A549 (cell line): ENCODE data around the gene MBL2. TPM values are rescaled to one million over a fixed set of nuclear protein-coding genes. Genes with fewer than 3 reads are reported as not detected.

Source experiments
- ATAC-seq, 2 experiments: fragments of 200-7000 bp in 1 of 2; fragments of >200 bp in 1 of 2; cut with Nextera tagmentation in 1 of 2; cut with Tn5 transposase in 1 of 2; 3 replicates each; pipeline versions ENCODE4 v1.8.0 to v1.9.1; 2018 to 2020; ENCODE audit warnings: mild to moderate bottlenecking in 1 of 2, moderate library complexity in 1 of 2
- CTCF ChIA-PET: fragments of 300-600 bp; sonication (Branson Sonifier 250); formaldehyde crosslinking; extraction: SDS; loops from one replicate; lab custom pipeline; 2021; ENCODE audit warnings: antibody characterized with exemption, inconsistent platforms; lab: Yijun Ruan, JAX
- POLR2A ChIA-PET: fragments of 350-600 bp; formaldehyde crosslinking; extraction: SDS; loops from one replicate; lab custom pipeline; 2021; ENCODE audit warnings: antibody characterized with exemption, inconsistent platforms; lab: Yijun Ruan, JAX
- DNase-seq, 2 experiments: peaks; one replicate each; pipeline versions ENCODE4 v3.0.0 to v3.0.0-alpha.2; 2011 to 2016; ENCODE audit warnings: low read depth in 1 of 2, low spot score in 1 of 2
- FAIRE-seq: peaks from 2 replicates; lab custom pipeline; 2011; peaks lifted over from hg19 to GRCh38; lab: Jason Lieb, UNC
- H3K27ac ChIP-seq, 2 experiments: fragments of >200 bp; sonication (Bioruptor Twin); formaldehyde crosslinking; 3 replicates each; pipeline ENCODE4 v1.5.1; 2016 to 2017
- H3K4me1 ChIP-seq: fragments of >200 bp; sonication (Bioruptor Twin); formaldehyde crosslinking; 3 replicates; pipeline ENCODE4 v1.6.1; 2016
- H3K4me2 ChIP-seq: fragments of >200 bp; sonication (Bioruptor Twin); formaldehyde crosslinking; 3 replicates; pipeline ENCODE4 v1.6.1; 2016
- H3K4me3 ChIP-seq: fragments of >200 bp; sonication (Bioruptor Twin); formaldehyde crosslinking; 3 replicates; pipeline ENCODE4 v1.5.1; 2016
- H3K9me3 ChIP-seq: fragments of >200 bp; sonication (Bioruptor Twin); formaldehyde crosslinking; 3 replicates; pipeline ENCODE4 v1.6.1; 2016
- BHLHE40 ChIP-seq: IDR thresholded peaks from 2 replicates; pipeline ENCODE4 v1.6.1; 2012; ENCODE audit warnings: low read depth, low read length, inconsistent platforms
- CHD2 ChIP-seq: fragments of 150-350 bp; IDR thresholded peaks from 2 replicates; pipeline ENCODE4 v1.6.1; 2014; ENCODE audit warnings: low read length; ENCODE audit not compliant: partially characterized antibody
- CHD4 ChIP-seq: fragments of 200-600 bp; sonication (generic); IDR thresholded peaks from 2 replicates; pipeline ENCODE4 v1.6.1; 2016; ENCODE audit warnings: antibody characterized with exemption, mild to moderate bottlenecking, borderline replicate concordance
- CTCF ChIP-seq: fragments of >200 bp; sonication (Bioruptor Twin); formaldehyde crosslinking; IDR thresholded peaks from 3 replicates; pipeline ENCODE4 v1.5.1; 2016
- EHF ChIP-seq: fragments of 250-450 bp; sonication (Bioruptor Pico); IDR thresholded peaks from 2 replicates; pipeline ENCODE4 v1.5.0; 2020; ENCODE audit warnings: mild to moderate bottlenecking
- EP300 ChIP-seq, 2 experiments: fragments of >200 bp; sonication (Bioruptor Twin); formaldehyde crosslinking; IDR thresholded peaks; 2 replicates in 1 of 2; 3 replicates in 1 of 2; pipeline ENCODE4 v1.6.1; 2016 to 2017
- ESRRA ChIP-seq: fragments of 150-350 bp; IDR thresholded peaks from 2 replicates; pipeline ENCODE4 v1.6.1; 2014; ENCODE audit warnings: mild to moderate bottlenecking, low read length, borderline replicate concordance
- FOSL2 ChIP-seq, 2 experiments: fragments of 450-650 bp in 1 of 2; fragments of >200 bp in 1 of 2; sonication (Bioruptor Twin) in 1 of 2; formaldehyde crosslinking; IDR thresholded peaks; 2 replicates each; pipeline versions ENCODE4 v1.5.0 to v1.6.1; 2016 to 2020; ENCODE audit warnings: mild to moderate bottlenecking in 1 of 2, moderate library complexity in 1 of 2
- FOXS1 ChIP-seq: fragments of 250-450 bp; sonication (Bioruptor Pico); IDR thresholded peaks from 2 replicates; pipeline ENCODE4 v1.5.0; 2020; ENCODE audit warnings: mild to moderate bottlenecking, moderate library complexity
- HES2 ChIP-seq: fragments of >200 bp; sonication (Bioruptor Twin); formaldehyde crosslinking; IDR thresholded peaks from 2 replicates; pipeline ENCODE4 v1.6.1; 2016
- HEYL ChIP-seq: fragments of 250-450 bp; sonication (Bioruptor Pico); IDR thresholded peaks from 2 replicates; pipeline ENCODE4 v1.8.0; 2021; ENCODE audit warnings: mild to moderate bottlenecking, moderate library complexity
- HOXA7 ChIP-seq: fragments of 250-450 bp; sonication (Bioruptor Pico); IDR thresholded peaks from 2 replicates; pipeline ENCODE4 v1.5.0; 2020; ENCODE audit warnings: mild to moderate bottlenecking, moderate library complexity
- HOXB5 ChIP-seq: fragments of 250-450 bp; sonication (Bioruptor Pico); IDR thresholded peaks from 2 replicates; pipeline ENCODE4 v1.5.0; 2020; ENCODE audit warnings: mild to moderate bottlenecking, moderate library complexity
- JUNB ChIP-seq: fragments of >200 bp; sonication (Bioruptor Twin); formaldehyde crosslinking; IDR thresholded peaks from 2 replicates; pipeline ENCODE4 v1.6.1; 2016
- KDM5A ChIP-seq: fragments of 200-600 bp; sonication (generic); IDR thresholded peaks from 2 replicates; pipeline ENCODE4 v1.6.1; 2016; ENCODE audit warnings: antibody characterized with exemption, mild to moderate bottlenecking
- MAFK ChIP-seq: fragments of 450-650 bp; IDR thresholded peaks from 2 replicates; pipeline ENCODE4 v1.6.1; 2014; ENCODE audit not compliant: partially characterized antibody
- MAZ ChIP-seq: fragments of 150-350 bp; IDR thresholded peaks from 2 replicates; pipeline ENCODE4 v1.6.1; 2014; ENCODE audit warnings: antibody characterized with exemption, low read depth, low read length, borderline replicate concordance
- NPAS2 ChIP-seq: fragments of 250-450 bp; sonication (Bioruptor Pico); IDR thresholded peaks from 2 replicates; pipeline ENCODE4 v1.8.0; 2022; ENCODE audit warnings: mild to moderate bottlenecking, moderate library complexity, borderline replicate concordance
- RAD21 ChIP-seq, 2 experiments: fragments of >200 bp in 1 of 2; sonication (Bioruptor Twin) in 1 of 2; formaldehyde crosslinking in 1 of 2; IDR thresholded peaks in 1 of 2; conservative IDR thresholded peaks in 1 of 2; 2 replicates in 1 of 2; 3 replicates in 1 of 2; pipeline ENCODE4 v1.6.1; 2012 to 2018; ENCODE audit warnings: inconsistent platforms in 1 of 2
- RARB ChIP-seq: fragments of 250-450 bp; sonication (Bioruptor Pico); IDR thresholded peaks from 2 replicates; pipeline ENCODE4 v1.8.0; 2021; ENCODE audit warnings: mild to moderate bottlenecking, moderate library complexity
- RFX5 ChIP-seq: fragments of 450-650 bp; IDR thresholded peaks from 2 replicates; pipeline ENCODE4 v1.7.1; 2014; ENCODE audit warnings: antibody characterized with exemption, mild to moderate bottlenecking, moderate library complexity
- RNF2 ChIP-seq: fragments of 200-600 bp; sonication (generic); IDR thresholded peaks from 2 replicates; pipeline ENCODE4 v1.6.1; 2016; ENCODE audit warnings: low read depth, mild to moderate bottlenecking, antibody characterized with exemption, moderate library complexity, borderline replicate concordance
- SMC3 ChIP-seq: fragments of >200 bp; sonication (Bioruptor Twin); formaldehyde crosslinking; IDR thresholded peaks from 3 replicates; pipeline ENCODE4 v1.6.1; 2018; ENCODE audit warnings: inconsistent platforms
- ZNF302 ChIP-seq: fragments of 250-450 bp; sonication (Bioruptor Pico); IDR thresholded peaks from 2 replicates; pipeline ENCODE4 v1.9.0; 2021; ENCODE audit warnings: inconsistent platforms, mild to moderate bottlenecking, moderate library complexity
- ZSCAN20 ChIP-seq: fragments of 250-450 bp; sonication (Bioruptor Pico); IDR thresholded peaks from 2 replicates; pipeline ENCODE4 v1.8.0; 2022; ENCODE audit warnings: mild to moderate bottlenecking, moderate library complexity
- WGBS: methylation state at CpG from one replicate; pipeline ENCODE4 v1.1.6; 2017; ENCODE audit errors: missing lambda C conversion rate; 5-methylcytosine and 5-hydroxymethylcytosine counted together
- polyA plus RNA-seq, 4 experiments: library from polyadenylated mRNA; depleted of rRNA in 3 of 4; stranded (reverse); fragments of >200 nt; fragmentation: RNase III in 1 of 4; extraction: RNeasy Plus Mini Kit Qiagen cat#74134 plus additional on column Dnase treatment in 1 of 4; gene quantifications; 2 replicates in 3 of 4; 3 replicates in 1 of 4; pipeline ENCODE4 v1.2.3, GENCODE V29; 2011 to 2017
- TF ChIP-seq, protein P1 (sequence below): fragments of 150-350 bp; IDR thresholded peaks from 2 replicates; pipeline ENCODE4 v1.6.1; 2014; ENCODE audit warnings: low read depth, mild to moderate bottlenecking, low read length
- TF ChIP-seq, protein P2 (sequence below): IDR thresholded peaks from 2 replicates; pipeline ENCODE4 v1.6.1; 2012

Gene MBL2
- polyA plus RNA-seq, 2 of the 4 experiments (the other 2 are of a cell fraction), result not detected

- ChIA-PET CTCF (interaction anchor here (0.7 to 5.8 kb wide), 26 partner anchors 8 to 1783 kb away, joined by 3 to 61 read pairs (median 4); no protein-coding TSS in a partner anchor), POLR2A (no interaction called here)
- FAIRE-seq (no peak), ATAC-seq (peak; percentile 8 to 32; a peak in 3 of 6 replicates), DNase-seq (no peak)
- 19% methylated on average over 6 of the region's 6 CpGs for WGBS
- TF ChIP-seq JUNB (no peak), FOSL2 (IDR thresholded peaks at IDR 0.05) (no peak), FOSL2 (CRISPR knock-in tag; IDR thresholded peaks at IDR 0.05) (no peak), NPAS2 (CRISPR knock-in tag) (no peak), RAD21 (conservative IDR thresholded peaks at IDR 0.05 in 1 of 2, IDR thresholded peaks at IDR 0.05 in 1 of 2) (no peak), BHLHE40 (no peak), RNF2 (no peak), RARB (CRISPR knock-in tag) (no peak), MAFK (no peak), HEYL (CRISPR knock-in tag) (no peak), CHD4 (no peak), RFX5 (no peak), MAZ (no peak), FOXS1 (CRISPR knock-in tag) (no peak), ESRRA (no peak), ZNF302 (no peak)
- TF ChIP-seq, protein P1, sequence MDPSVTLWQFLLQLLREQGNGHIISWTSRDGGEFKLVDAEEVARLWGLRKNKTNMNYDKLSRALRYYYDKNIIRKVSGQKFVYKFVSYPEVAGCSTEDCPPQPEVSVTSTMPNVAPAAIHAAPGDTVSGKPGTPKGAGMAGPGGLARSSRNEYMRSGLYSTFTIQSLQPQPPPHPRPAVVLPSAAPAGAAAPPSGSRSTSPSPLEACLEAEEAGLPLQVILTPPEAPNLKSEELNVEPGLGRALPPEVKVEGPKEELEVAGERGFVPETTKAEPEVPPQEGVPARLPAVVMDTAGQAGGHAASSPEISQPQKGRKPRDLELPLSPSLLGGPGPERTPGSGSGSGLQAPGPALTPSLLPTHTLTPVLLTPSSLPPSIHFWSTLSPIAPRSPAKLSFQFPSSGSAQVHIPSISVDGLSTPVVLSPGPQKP, result no peak
- no peaks in the 10 kb centered on the region for H3K9me3 ChIP-seq
- no peak overlapping the region for H3K4me3 ChIP-seq
- no peaks in the 10 kb centered on the region for H3K4me1 ChIP-seq
- H3K27ac ChIP-seq, result no peak overlapping the region
- H3K4me2 ChIP-seq, result no peak overlapping the region
These were observed 8.0 kb upstream of the MBL2 start for GRCh38 chr10:52780391-52781155.

GRCh38 chr10:52779541-52780390 lies 7.2 kb upstream of the MBL2 start:
- WGBS, result 45% methylated on average over 13 of the region's 13 CpGs
- Histone ChIP-seq H3K4me2 (no peak overlapping the region), H3K27ac (no peak overlapping the region), H3K4me1 (no peaks in the 10 kb centered on the region), H3K4me3 (no peak overlapping the region), H3K9me3 (no peaks in the 10 kb centered on the region)
- no peak for TF ChIP-seq HOXB5 (CRISPR knock-in tag)
- TF ChIP-seq RFX5, result no peak
- TF ChIP-seq HOXA7 (CRISPR knock-in tag), result no peak
- TF ChIP-seq EP300 (IDR thresholded peaks at IDR 0.05), result no peak
- TF ChIP-seq FOXS1 (CRISPR knock-in tag), result no peak
- TF ChIP-seq HES2, result no peak
- no peak for TF ChIP-seq ZSCAN20 (CRISPR knock-in tag)
- TF ChIP-seq, protein P2, sequence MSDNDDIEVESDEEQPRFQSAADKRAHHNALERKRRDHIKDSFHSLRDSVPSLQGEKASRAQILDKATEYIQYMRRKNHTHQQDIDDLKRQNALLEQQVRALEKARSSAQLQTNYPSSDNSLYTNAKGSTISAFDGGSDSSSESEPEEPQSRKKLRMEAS, result no peak
- peak; percentile 86 for TF ChIP-seq CTCF
- TF ChIP-seq EHF (CRISPR knock-in tag), result no peak
- TF ChIP-seq RAD21 (conservative IDR thresholded peaks at IDR 0.05 in 1 of 2, IDR thresholded peaks at IDR 0.05 in 1 of 2), result peak; percentile 87 to 92
- TF ChIP-seq SMC3, result peak; percentile 67
- TF ChIP-seq KDM5A, result no peak
- TF ChIP-seq CHD2, result no peak
- no peak for TF ChIP-seq RNF2
- ChIA-PET CTCF (interaction anchor here (0.7 to 5.8 kb wide), 28 partner anchors 9 to 1717 kb away, joined by 3 to 61 read pairs (median 4); no protein-coding TSS in a partner anchor), POLR2A (no interaction called here)
- peak; percentile 86 to 95 for ATAC-seq
- FAIRE-seq, result no peak
- DNase-seq, result peak; percentile 60 to 62
